Loucy (cell line): ENCODE results near the gene HDC.

Experiments used
- CTCF ChIP-seq: fragments of 200-600 bp; sonication (generic); conservative IDR thresholded peaks from 2 replicates; pipeline ENCODE4 v1.5.1; 2014; ENCODE audit warnings: mild to moderate bottlenecking, antibody characterized with exemption, low read length
- EZH2phosphoT487 ChIP-seq: fragments of 200-600 bp; IDR thresholded peaks from 2 replicates; pipeline ENCODE4 v1.6.1; 2018; ENCODE audit warnings: antibody characterized with exemption, mild to moderate bottlenecking, moderate library complexity, borderline replicate concordance

GRCh38 chr15:50231761-50232160, 33.8 kb downstream of the HDC start:
- TF ChIP-seq CTCF = no peak
- no peak for TF ChIP-seq EZH2phosphoT487
